OCI-LY7 (cell line): ENCODE measurements around the gene BTBD18.

Experiments
- CTCF ChIP-seq: fragments of 200-600 bp; sonication (generic); conservative IDR thresholded peaks from 2 replicates; pipeline ENCODE4 v1.5.1; 2014; ENCODE audit warnings: mild to moderate bottlenecking, antibody characterized with exemption, low read length, moderate library complexity, mixed read lengths
- EZH2phosphoT487 ChIP-seq: fragments of 200-600 bp; sonication (generic); IDR thresholded peaks from 2 replicates; pipeline ENCODE4 v1.6.1; 2018; ENCODE audit warnings: low read depth, borderline replicate concordance, mild to moderate bottlenecking, mixed run types, antibody characterized with exemption, low read length, moderate library complexity, mixed read lengths

DNA sequence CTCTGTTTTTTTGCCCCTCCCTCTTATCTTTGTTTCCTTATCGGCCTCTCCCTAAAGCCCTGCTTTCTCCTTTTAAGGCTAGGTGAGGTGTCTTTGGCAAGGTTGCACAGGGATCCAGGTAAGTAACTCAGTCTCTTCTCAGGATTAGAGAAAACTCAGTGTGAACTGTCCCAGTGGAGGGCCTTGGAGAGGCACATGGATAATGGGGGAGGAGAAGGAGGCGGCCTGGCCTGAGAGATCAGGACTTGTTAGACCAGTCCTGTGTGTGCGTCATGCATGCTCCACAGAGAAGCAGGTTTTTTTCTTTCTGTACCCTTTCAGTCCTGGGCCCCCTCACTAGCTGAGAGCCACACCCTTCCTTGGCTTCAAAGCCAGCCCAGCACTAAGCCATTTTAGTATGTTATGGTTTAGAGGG, 29.9 kb upstream of the BTBD18 start:
- TF ChIP-seq CTCF (no peak), EZH2phosphoT487 (no peak)
